Body of pancreas (tissue), 4 donors: ENCODE data around the gene IL17RA.

Experiments
- POLR2A ChIP-seq, 3 donors: fragments of 450-650 bp; IDR thresholded peaks; one replicate each; pipeline ENCODE4 v1.6.1; 2016; ENCODE audit warnings: antibody characterized with exemption in 3 of 3, mild to moderate bottlenecking in 2 of 3
- TF ChIP-seq, protein P1 (sequence below), 7 experiments: fragments of 450-650 bp in 4 of 7; fragments of 200-600 bp in 3 of 7; sonication (generic) in 3 of 7; IDR thresholded peaks; one replicate each; pipeline ENCODE4 v1.5.1; 2016 to 2019; ENCODE audit warnings: antibody characterized with exemption in 7 of 7

DNA sequence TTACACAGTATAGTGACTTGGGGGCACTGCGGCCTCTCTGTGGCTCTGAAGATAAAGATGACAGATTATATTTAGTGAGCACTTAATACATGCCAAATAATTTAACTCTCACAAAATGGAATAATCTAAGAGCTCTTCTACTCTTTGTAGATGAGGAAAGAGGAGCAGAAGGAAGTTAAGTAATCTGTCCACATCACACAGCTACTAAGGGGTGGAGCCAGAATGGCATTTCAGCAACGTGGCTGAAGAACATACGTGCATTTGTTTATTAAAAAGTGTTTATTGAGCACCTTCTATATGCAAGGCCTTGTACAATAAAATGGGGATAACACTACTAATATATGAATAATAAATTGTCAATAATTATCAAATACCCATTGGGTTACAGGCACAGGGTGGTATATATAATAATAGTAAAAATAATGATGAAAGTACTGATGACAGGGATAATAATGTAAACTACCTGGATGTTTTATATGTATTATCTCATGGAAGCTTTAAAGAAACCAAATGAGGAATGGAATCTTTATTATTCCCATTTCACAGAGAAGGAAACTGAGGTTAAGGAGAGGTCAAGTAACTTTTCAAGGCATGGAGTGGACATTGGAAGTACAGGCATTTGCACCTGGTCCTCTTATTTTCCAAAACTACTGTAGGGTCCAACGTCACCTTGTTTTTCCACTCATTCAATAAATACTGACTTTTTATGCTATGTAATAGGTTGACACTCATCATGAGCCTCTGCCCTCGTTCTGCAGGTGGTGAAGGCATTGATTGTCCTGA, 38.0 kb upstream of the IL17RA start:
- TF ChIP-seq, protein P1, sequence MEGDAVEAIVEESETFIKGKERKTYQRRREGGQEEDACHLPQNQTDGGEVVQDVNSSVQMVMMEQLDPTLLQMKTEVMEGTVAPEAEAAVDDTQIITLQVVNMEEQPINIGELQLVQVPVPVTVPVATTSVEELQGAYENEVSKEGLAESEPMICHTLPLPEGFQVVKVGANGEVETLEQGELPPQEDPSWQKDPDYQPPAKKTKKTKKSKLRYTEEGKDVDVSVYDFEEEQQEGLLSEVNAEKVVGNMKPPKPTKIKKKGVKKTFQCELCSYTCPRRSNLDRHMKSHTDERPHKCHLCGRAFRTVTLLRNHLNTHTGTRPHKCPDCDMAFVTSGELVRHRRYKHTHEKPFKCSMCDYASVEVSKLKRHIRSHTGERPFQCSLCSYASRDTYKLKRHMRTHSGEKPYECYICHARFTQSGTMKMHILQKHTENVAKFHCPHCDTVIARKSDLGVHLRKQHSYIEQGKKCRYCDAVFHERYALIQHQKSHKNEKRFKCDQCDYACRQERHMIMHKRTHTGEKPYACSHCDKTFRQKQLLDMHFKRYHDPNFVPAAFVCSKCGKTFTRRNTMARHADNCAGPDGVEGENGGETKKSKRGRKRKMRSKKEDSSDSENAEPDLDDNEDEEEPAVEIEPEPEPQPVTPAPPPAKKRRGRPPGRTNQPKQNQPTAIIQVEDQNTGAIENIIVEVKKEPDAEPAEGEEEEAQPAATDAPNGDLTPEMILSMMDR (IDR thresholded peaks at IDR 0.05), result no peak
- TF ChIP-seq POLR2A (IDR thresholded peaks at IDR 0.05), result no peak
